ENCODE data around the gene JMJD7.

JMJD7 gene

DNA sequence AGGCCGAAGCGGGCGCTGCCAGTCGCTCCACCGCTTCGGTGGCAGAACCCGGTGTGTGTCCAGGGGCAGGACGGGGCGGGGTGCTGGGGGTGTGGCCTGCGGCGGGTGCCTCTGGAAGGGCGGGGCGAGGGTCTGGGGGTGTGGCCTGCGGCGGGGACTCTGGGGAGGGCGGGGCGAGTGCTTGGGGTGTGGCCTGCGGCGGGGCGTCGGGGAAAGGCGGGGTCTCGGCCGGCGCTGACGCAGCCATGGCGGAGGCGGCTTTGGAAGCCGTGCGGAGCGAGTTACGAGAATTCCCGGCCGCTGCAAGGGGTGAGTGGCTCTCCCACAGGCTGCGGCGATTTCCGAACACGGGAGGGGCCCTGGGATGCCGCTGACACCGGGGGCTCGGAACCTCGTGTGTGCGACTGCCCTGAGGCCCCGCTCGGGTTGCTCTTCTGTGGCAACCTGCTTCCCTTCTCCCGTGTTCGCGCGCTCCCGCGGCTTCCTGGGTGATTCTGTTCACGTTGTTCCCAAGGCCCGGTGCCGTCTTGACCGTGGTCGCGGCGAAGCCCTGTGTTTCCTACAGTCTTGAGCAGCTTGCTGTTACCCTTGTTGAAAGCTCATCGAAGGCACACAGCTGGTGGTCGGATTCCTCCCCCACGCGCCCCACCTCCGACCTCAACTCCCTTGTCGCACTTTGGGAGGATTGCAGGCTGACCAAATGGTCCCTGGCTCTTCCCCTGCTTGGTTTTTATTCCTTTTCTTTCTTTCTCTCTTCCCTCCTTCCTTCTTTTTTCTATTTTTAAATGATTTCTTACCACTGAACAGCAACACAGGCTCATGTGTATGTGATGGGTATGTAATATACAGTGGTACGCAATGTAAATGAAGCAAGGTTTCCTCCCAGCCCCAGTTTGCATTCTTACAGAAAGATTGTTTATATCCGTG is at the start of gene JMJD7:
JMJD7 (plus strand) TSS at position 213 of the 927 bp plus-strand sequence; CDS start at position 246, 33 bp downstream.
- DNase-seq (ENCODE audit: low read depth) = peak; percentile 69

DNA sequence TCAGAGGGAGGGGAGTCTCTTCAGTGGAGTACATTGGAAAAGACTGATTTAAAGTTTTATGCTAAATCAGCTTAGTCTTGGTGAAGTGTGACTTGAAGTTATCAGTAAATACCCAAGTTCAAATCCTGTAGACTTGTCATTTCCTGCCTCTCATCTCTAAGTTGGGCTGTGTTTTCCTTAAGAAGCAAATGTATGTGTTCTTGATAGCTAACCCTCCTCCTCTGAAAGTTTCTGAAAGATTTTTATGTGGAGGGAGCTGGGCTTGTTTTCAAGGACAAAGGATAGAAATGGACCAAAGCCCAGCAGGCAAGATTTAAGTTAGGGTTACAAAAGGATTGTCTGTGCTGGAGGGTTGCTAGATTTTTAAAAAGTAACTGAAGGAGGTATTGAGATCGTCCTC is 49.4 kb upstream of the JMJD7 start:
- DNase-seq (ENCODE audit: low read depth) = no peak

DNA sequence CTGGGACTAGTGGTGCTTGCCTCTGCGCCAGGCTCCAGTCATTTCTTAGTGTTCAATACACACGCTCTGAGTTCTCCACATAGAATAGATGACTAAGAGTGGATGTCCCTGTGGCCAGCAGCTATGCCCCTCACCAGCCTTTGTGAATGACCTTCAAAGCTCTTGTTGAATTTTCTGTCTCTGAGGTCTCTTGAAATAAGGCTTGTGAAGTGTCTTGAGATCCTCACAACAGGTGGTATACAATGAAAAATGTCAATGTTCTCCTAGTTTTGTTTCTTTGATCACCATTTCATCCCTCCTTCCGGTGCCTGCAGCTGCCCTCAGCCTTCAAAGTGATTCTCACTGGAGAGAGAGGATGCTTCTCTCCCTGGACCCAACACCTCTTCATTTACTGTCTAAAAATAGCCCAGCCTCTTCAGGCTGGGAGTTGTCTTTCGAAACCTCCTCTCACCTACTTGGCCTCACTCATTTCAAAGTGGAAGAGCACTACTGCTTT is 48.2 kb upstream of the JMJD7 start:
- DNase-seq (ENCODE audit: low read depth) = no peak

DNA sequence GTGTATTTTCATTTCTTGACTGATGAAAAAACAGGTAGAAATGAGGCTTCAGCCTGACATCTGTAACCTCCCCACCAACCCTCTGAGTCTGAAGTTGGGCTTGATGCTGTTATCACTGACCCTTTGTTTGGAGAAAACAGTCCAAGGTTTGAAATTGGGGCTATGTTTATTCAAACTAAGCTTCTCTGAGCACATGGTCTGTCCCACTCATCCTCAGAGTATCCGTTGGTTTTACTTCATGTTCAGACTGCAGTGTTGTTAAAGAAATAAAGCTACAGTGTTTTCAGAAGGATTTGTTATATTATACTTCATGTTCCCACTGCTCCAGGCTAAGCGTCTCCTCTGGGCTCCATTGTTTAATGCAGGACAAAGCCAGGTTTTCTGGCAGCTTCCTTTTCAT is 47.6 kb upstream of the JMJD7 start:
- no peak for DNase-seq (ENCODE audit: low read depth)

DNA sequence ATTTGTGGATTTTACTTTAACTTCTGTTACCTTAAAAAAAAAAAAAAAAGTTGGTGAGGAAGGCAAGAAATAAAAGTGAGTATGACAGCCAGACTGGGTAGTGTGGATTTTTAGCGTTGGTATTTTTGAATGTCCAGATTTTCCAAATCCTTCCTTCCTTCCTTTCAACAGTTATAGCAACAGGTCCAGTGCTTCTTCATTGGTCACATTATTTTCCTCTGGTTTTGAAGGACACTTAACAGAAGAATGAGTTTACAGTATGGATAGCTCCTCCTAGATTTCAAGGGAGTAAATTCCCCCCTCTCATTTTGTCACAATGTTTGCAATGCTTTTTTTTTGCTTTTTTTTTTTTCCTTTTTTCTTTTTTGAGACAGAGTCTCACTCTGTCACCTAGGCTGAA is 47.2 kb upstream of the JMJD7 start:
- DNase-seq (ENCODE audit: low read depth) = no peak

DNA sequence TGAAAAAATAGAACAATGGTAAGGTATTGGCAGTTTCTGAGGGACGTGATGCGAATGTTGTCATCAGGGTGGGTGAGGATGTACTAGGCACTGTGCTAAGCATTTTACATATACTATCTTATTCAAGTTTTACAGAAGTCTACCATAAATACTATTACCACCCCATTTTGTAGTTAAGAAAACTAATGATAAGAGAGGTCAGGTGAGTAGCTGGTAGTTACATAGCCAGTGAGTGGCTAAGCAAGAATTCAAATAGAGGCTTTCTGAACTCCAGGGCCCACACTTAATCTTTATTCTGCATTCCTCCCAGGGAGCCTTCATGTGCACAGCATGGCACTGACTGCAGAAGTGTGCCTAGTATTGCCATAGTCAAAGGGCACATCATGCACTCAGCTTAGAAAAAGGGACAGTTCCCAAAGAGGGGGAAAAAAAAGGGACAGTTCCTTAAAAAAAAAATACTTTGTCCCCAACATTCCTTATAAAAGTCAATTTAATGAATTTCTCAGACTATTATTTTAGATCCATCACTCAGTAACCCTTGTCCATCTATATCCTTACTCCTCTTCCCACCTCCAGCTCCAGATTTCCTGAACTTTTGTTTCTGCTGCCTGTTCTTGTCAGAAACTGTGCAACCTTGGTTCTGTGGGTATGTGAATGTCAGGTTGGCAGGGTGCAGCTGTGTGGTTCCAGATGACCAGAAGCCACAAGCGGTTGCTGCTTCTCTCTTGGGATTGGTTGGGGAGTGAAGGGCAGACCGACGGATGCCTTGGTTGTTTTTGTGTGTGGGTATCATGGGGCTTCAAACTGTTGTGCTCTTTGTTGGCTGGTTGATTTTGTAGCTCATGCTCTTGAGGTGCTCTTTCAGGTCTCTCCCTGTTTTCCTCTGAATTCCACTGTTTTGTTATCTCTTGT is 45.3 kb upstream of the JMJD7 start:
- DNase-seq (ENCODE audit: low read depth) = no peak

DNA sequence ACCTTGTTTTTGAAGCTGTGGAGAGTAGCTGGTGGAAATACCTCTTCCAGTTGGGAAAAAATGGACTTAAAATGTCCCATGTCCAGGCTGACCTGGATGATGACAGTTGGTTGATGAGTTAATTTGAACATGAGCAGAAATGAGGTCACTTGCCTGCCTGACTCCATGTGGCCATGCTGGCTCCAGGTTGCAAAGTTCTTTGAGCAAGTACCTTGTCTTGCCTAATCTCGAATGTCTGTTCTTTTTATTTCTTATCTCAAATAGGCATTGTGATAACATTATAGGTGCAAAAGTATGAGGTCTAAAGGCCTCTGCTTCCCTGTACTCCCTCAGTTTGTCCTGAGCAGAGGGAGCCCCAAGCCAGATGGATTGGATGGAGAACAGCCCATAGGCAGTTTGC is 44.6 kb upstream of the JMJD7 start:
- no peak for DNase-seq (ENCODE audit: low read depth)

DNA sequence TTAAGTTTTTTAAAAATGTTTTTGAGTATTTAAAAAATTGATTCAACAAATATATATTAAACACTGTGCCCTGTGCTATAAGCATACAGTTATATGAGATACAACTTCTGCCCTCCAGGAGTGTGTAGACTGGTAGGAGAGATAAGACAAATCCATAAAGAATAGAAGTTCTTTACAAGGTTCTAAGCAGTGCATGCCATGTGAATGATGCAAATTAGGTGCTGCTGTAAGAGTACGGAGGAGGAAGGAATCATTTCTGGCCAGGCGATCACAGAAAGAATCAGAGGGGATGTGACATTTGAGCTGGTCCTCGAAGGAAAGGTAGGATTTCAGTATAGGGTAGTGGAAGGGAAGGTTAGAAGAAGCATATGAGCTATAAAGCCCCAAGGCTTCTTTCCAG is 39.6 kb upstream of the JMJD7 start:
- no peak for DNase-seq (ENCODE audit: low read depth)

DNA sequence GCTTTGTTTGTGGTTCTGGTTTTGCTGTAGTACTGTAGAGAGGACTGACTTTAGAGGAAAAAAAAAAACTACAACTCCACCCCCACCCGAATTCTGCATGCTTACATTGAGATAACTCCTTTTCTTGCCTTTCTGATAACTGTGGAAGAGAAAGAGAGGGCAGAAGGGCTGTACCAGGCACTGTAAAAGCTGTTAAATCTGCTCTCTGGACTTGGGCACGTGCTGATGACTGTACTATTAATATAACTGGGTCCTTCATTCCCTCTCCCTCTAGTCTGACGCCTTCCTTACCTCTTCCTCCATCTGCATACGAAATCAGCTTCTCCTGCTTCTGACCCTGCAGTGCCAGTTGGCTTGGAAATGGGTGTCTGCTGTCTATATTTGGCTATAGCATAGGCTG is 38.7 kb upstream of the JMJD7 start:
- DNase-seq (ENCODE audit: low read depth) = no peak

DNA sequence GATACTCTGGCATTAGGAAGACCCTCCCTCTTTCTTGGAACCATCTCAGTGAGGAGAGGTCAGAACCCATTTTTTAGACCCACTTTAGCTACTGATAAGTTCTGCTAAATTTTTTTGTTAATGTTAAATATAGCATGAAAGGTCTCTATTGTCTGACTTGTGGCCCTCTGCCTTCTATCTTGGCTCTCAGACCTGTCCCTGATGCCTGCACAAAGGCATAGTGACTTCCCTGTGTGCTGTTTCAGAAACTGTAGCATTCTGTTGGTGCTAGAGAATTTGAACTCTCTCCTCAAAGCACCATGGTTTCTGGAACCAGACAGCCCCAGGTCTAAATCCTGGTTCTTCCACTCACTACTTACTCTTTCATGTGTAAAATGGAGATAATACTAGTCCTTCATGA is 38.2 kb upstream of the JMJD7 start:
- DNase-seq (ENCODE audit: low read depth) = no peak

DNA sequence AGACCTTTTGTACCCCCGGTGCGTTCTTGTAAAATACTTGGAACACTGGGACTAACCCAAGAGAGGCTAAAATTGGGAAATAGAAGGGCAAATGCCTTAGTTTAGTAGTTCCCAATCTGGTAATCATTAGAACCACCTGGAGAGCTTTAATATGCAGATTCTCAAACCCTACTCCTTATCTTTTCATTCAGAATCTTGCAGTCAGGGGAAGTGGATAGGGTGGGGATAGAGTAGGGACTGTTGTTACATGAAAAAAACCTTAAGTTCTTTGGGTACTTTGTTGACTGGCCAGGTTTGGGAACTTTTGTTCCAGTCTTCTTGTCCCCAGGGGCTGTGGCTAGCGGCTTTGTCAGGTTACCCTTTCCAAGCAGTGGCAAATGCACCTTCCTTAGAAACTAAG is 37.7 kb upstream of the JMJD7 start:
- no peak for DNase-seq (ENCODE audit: low read depth)

DNA sequence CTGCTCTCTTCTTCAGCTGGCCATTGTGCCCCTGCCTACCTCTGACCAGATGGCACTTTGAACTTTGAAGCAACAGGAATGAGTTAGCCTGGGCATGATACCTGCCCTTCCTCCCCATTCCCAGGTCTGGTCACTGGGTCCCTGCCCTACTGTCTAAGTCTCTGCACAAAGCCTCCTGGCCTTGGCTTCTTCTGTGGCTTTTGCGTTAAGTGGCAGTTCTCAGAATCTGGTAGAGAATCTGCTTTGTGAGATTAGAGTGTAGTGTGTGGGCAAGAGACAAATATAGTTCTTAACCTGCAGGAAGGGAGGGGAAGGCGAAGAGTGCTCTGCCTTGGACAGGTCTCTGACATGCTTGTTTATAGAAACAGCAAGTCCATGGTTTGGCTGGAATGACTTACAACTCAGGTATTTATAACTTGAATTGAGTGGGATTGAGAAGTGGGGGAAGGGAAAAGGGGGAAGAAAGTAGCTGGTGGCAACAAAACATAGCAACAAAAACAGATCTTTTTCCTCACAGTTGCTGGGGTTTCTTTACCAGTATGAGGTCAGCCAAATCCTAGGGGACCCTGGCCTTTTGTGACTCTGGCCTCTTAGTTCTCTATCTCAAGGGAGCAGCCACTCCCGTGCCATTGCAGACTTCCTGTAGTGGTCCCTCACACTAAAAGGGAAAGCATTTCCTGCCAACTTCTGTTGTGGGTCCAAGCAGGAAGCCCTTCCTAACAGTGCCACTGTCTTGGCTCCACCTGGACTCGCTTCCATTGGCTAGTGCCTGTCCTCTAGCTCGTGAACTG is 36.9 kb upstream of the JMJD7 start:
- DNase-seq (ENCODE audit: low read depth) = no peak

DNA sequence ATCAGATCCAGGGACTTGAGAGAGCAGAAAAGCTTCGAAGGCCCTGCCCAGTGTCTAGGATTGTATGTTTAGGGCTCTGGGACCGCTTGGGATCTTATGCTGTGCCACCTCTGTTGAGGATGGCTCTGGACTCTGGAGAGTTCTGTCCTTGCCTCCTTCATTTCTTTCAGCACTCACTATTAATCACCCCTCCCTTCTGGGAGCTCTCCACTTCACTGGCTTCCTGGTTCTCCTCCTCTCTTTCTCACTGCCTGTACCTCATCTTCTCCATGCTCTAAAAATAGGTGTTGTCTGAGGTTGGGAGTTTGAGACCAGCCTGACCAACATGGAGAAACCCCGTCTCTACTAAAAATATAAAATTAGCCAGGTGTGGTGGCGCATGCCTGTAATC is 36.4 kb upstream of the JMJD7 start:
- DNase-seq (ENCODE audit: low read depth) = no peak

DNA sequence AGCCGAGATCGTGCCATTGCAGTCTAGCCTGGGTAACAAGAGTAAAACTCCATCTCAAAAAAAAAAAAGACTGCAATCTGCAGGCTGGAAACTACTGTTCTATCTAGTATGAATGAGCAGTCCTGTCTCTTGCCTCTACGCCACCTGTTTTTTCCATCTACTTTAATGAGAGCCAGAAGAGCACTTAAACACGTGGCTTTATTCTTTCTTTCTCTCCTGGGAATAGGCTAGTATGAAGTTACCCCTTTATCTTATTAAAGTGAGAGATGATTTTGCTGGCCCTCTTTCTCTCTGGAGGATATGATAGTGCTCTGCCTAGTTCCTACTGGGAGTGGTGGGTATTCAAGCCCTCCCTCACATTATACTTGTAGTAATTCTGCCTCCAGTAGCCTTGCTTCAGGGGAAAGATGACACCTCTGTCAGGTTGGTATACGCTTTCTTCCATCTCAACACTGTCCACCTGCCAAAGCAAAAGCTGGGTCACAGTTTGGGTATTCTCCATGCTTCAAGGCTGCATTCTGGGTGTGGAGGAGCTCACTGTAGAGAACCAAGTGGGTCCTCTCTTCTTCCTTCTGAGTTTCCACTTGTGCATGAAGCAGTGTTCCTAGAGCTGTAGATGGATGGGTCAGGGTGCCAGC is 35.8 kb upstream of the JMJD7 start:
- no peak for DNase-seq (ENCODE audit: low read depth)

DNA sequence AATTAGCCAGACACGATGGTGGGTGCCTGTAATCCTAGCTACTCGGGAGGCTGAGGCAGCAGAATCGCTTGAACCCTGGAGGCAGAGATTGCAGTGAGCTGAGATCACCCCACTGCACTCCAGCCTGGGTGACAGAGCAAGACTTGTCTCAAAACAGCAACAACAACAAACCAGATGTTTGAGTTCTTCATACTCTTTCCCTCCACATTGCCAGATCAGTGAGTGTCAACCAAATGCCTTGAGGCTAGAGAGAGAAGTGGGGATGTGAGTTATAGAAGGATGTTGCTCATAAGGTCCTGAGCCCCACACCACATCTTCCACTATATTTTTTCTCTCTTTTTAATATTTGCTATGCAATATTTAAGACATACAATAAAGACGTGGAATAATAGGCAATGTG is 33.8 kb upstream of the JMJD7 start:
- DNase-seq (ENCODE audit: low read depth) = peak; percentile 71

DNA sequence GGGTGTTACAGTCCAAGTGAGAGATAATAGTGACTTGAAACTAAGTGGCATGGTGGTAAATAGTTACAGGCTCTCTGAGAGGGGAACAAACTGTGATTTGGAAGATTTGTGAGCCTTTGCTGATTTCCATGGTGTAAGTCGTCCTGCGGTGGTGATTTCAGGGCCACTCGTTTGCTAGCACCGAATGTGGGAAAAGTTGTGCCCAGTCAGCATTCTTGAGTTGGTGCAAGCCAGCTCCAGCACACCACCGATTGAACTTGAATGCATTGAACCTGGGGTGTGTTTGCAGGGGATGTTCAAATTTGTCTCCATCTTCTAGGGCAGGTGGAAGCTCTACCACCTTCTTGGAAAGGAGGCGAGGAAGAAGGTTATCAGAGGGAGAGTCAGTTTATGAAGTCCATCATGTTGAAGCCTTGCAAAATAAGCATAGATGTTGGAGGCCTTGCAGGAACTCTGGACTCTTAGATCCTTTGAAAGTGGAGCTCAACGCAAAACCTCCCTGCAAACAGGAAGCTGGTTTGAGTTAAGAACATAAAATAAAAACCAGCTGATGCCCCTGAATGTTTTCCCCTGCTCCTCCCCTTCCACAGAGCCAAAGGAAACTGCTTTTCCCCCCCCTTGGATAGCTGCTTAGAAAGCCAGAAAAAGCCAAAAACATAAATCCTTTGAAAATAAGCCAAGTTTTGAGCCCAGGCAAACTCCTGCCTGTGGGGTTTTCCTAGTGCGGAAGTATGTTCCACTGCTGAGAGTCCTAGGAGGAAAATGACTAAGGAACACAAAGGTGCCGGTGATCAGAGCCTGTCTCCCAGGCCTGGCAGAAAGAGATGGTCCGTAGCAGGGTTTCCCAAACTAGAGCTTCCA is 31.7 kb upstream of the JMJD7 start:
- DNase-seq (ENCODE audit: low read depth) = peak; percentile 75

DNA sequence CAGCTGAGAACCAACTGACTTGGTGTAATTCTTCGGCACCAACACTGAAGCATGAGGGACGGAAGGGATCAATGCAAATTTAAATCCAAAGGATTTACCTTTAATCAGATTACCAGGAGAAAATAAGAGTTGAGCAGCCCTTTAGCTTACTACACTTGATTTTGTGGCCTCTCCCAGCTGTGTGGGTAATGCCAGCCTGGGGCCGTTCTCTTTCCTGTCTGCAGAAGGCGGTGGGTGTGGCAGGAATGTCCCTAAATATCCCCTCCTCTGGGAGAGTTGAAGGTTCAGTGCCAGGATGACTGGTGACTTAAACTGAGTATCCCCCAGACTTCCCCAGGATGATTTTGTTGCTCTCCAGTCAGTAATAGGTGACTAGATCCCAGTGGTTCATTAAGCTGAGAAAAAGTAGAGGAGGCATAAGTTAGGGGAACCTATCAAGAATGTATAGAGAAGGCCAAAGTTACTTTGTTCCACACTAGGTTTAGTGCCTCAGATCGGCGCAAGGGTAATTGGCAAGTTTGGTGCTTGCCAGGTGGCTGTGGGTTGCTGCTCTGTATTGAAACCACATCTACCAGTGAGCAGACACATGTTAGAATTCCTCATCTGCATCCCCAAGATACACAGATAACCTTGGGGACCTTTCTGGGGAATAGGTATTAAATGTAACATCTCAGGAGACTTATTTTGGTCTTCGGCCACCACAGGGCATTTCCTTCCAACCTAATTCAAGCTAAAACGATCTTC is 30.5 kb upstream of the JMJD7 start:
- DNase-seq (ENCODE audit: low read depth) = no peak

DNA sequence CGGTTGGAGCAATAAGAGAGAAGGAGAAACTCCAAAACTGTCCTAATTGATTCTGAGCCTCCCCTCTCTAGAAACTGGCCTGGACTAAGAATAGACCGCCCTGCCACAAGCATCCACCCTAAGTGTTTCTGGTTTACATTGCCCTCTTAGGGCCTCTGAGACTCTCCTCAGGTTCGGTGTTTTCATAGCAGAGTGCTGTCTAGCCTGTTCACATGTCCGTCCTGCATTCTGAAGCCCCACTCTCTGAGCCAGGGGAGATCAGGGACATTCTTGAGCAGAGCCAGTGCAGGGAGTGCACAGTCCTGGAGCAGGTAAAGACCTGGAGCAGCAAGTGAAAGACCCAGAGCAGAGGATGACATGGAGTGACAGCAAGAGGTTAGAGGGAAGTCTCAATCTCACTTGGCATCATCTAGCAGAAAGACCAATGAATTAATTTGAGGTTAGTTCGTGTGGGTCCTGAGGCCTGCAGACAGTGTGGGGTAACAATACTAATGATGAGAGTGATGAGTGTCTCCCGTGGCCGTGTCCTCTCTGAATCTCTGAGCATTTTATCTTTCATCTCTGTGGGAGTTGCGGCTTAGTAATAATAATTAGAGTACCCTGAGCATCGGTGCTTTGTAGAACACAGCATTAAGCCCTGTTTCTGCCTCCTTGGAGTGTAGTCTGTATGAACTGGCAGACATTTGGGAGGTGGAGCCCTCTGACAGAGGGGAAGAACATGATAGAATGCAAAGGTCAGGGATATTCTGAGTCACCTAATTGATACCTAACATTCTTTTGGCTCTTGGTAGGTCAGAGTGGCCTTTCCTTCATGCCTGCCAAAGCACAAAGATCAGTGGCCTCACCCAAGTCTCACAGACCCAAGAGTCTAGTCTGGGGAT is 29.0 kb upstream of the JMJD7 start:
- no peak for DNase-seq (ENCODE audit: low read depth)

DNA sequence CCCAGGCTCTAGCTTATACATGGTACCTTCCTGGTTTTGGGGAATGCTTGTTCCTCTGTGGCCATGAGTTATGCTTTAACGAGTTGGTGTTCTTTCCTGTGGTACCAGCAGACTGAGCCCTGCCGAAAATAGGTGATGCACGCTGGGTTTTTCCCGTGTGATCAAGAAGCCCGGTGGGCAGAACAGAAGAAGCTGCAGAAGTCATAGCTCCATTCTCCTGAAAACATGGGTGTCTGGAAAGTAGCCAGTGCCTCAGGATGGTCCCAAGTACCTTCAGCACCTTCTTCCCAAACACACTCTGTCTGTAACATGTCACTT is 28.4 kb upstream of the JMJD7 start:
- no peak for DNase-seq (ENCODE audit: low read depth)

Data from GM04504 (cell line).